NCI-H2029 treated with DMSO at 0.1 percent for 48 hours (cell line): Measurements from ENCODE around the gene GOT1.

ENCODE experiments used
- DNase-seq: peaks from one replicate; lab custom pipeline; 2025; lab: John Stamatoyannopoulos, UW

GOT1 gene

GRCh38 chr10:99358101-99358500 is 72.3 kb downstream of the GOT1 start:
- DNase-seq, result no peak

- no peak for DNase-seq
These were observed 72.7 kb downstream of the GOT1 start for GRCh38 chr10:99357691-99358090.

- DNase-seq, result no peak
These were observed 77.2 kb downstream of the GOT1 start for GRCh38 chr10:99353182-99353581.

- no peak for DNase-seq
These were observed 82.8 kb downstream of the GOT1 start for GRCh38 chr10:99347672-99348071.
